ENCODE results near the gene OPN5.

The OPN5 gene

DNA sequence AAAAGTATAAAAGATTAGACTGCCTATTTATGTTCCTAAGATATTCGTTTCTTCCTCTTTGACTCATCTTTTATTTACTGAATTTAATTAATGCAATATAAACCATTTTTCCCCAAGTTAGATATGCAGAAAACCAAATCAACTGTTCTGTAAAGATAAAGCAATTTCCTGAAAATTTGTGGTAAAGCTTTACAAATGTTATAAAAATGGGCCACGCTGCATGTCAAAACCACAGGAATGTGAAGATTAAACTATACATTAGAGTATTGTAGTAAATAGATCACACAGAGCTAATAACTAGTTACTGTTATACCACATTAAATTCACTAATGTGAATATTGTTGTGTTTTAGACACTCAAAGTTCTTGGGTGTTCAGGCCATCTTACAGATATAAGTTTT, 83.4 kb downstream of the OPN5 start:
- DNase-seq = no peak

DNA sequence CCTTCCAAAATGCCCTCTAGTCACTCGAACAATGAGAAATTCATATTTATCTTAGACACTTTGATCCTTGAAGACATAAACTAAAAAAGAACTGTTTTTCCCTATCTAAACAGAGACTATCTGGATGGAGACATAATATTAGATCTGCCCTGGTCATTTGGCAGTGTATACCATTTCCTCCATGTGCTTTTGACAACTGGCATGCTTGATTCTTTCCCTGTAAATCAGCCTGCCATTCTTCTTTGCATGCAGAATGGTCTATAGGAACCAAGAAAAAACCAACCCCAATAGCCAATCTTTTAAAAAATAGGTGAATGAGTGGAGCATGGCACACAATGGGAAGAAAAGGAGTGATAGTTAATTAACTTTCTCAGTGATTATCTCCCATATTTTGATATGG, 93.8 kb downstream of the OPN5 start:
- DNase-seq = no peak

All from inflammatory macrophage treated with lipopolysaccharide for 1 hour (primary cell).